DOHH2 (cell line): ENCODE data around the gene ZNF581.

Experiments used
- EZH2phosphoT487 ChIP-seq: fragments of 200-600 bp; sonication (generic); IDR thresholded peaks from 2 replicates; pipeline ENCODE4 v1.6.1; 2017; ENCODE audit warnings: borderline replicate concordance, mild to moderate bottlenecking, antibody characterized with exemption, low read length, moderate library complexity, mixed read lengths
- TF ChIP-seq, protein P1 (sequence below): fragments of 200-600 bp; sonication (generic); IDR thresholded peaks from one replicate; pipeline ENCODE4 v1.5.1; 2014; ENCODE audit warnings: antibody characterized with exemption, mild to moderate bottlenecking, low read depth, low read length; ENCODE audit not compliant: poor library complexity, severe bottlenecking

DNA sequence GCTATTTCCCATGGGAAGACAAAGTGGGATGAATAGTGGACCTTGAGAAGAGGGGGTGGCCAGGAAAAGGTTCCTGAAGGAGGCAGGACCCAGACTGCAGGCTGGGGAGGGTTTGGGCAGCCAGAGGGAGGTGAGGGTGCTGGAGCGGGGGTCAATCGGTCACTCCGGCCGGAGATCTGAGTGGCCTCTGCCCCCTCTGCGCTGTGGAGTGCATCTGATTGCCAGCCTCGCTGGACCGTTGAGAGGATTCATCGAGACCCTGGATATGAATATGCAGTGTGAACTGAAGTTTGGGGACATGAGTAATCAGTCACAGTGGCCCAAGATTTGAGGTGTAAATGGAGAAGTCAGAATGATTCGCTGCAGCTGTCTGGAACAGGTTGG is 8.1 kb upstream of the ZNF581 start:
- TF ChIP-seq, protein P1, sequence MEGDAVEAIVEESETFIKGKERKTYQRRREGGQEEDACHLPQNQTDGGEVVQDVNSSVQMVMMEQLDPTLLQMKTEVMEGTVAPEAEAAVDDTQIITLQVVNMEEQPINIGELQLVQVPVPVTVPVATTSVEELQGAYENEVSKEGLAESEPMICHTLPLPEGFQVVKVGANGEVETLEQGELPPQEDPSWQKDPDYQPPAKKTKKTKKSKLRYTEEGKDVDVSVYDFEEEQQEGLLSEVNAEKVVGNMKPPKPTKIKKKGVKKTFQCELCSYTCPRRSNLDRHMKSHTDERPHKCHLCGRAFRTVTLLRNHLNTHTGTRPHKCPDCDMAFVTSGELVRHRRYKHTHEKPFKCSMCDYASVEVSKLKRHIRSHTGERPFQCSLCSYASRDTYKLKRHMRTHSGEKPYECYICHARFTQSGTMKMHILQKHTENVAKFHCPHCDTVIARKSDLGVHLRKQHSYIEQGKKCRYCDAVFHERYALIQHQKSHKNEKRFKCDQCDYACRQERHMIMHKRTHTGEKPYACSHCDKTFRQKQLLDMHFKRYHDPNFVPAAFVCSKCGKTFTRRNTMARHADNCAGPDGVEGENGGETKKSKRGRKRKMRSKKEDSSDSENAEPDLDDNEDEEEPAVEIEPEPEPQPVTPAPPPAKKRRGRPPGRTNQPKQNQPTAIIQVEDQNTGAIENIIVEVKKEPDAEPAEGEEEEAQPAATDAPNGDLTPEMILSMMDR, result no peak
- TF ChIP-seq EZH2phosphoT487, result no peak
